GM21529 (cell line): Measurements from ENCODE around the gene ERC1.

ENCODE experiments used
- ATAC-seq: cut with Tn5 transposase; IDR thresholded peaks from one replicate; pipeline ENCODE4 v1.9.1; 2021; ENCODE audit not compliant: unreplicated experiment

ERC1 gene

GRCh38 chr12:1502379-1502720 lies 511.3 kb downstream of the ERC1 start:
- no peak for ATAC-seq

GRCh38 chr12:1502831-1503230 lies 511.8 kb downstream of the ERC1 start:
- no peak for ATAC-seq

GRCh38 chr12:1503281-1503711 lies 512.3 kb downstream of the ERC1 start:
- ATAC-seq: no peak

GRCh38 chr12:1504304-1504894 lies 513.4 kb downstream of the ERC1 start:
- no peak for ATAC-seq

GRCh38 chr12:1504895-1505311 lies 513.9 kb downstream of the ERC1 start:
- ATAC-seq: no peak

GRCh38 chr12:1505576-1505975 lies 514.6 kb downstream of the ERC1 start:
- ATAC-seq: no peak

GRCh38 chr12:1507308-1507707 lies 516.3 kb downstream of the ERC1 start:
- ATAC-seq: no peak

- no peak for ATAC-seq
Measured at GRCh38 chr12:1509413-1510052, 518.5 kb downstream of the ERC1 start.

GRCh38 chr12:1510056-1510812 lies 519.2 kb downstream of the ERC1 start:
- ATAC-seq: no peak

GRCh38 chr12:1515010-1515409 lies 524.0 kb downstream of the ERC1 start:
- ATAC-seq: no peak

- ATAC-seq: no peak
Measured at GRCh38 chr12:1515428-1515827, 524.4 kb downstream of the ERC1 start.

- no peak for ATAC-seq
Measured at GRCh38 chr12:1517007-1517406, 526.0 kb downstream of the ERC1 start.

- no peak for ATAC-seq
Measured at GRCh38 chr12:1517734-1518525, 526.9 kb downstream of the ERC1 start.

- no peak for ATAC-seq
Measured at GRCh38 chr12:1518591-1519516, 527.8 kb downstream of the ERC1 start.

- ATAC-seq: no peak
Measured at GRCh38 chr12:1519642-1520041, 528.6 kb downstream of the ERC1 start.

- ATAC-seq: no peak
Measured at GRCh38 chr12:1523046-1523445, 532.0 kb downstream of the ERC1 start.

GRCh38 chr12:1523558-1524050 lies 532.6 kb downstream of the ERC1 start:
- no peak for ATAC-seq

GRCh38 chr12:1525858-1526257 lies 534.8 kb downstream of the ERC1 start:
- no peak for ATAC-seq

GRCh38 chr12:1527789-1528188 lies 536.8 kb downstream of the ERC1 start:
- ATAC-seq: no peak

GRCh38 chr12:1528791-1529190 lies 537.8 kb downstream of the ERC1 start:
- no peak for ATAC-seq
